ENCODE data around the gene ENOX1. TPM values are rescaled to one million over a fixed set of nuclear protein-coding genes. Genes with fewer than 3 reads are reported as not detected.

The ENOX1 gene
- total RNA-seq, 1 donor from 2014 or later = 8.7 TPM

DNA sequence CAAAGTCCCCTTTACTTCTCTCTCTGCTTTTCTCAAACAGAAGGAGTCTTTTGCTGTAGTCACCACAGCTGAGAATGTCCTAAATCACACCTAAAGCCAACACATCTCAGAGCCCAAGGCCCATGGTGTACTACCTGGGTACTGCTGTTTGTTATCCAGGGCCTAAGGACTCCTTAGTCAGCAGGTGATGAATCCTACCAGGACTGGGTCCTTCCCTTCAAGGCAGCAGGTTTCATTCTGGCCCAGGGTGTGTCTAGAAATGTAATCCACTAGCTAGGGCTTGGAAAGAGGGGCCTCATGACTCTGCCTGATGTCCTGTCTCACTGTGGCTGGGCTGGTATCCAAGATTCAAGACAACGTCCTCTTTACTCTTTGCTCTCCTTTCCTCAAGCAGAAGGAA, 36.2 kb upstream of the ENOX1 start:
- Mint-ChIP-seq H3K4me1 (ENCODE audit: low read depth, unreplicated experiment) (no peaks in the 10 kb centered on the region), H3K27ac (ENCODE audit: unreplicated experiment) (no peak overlapping the region), H3K4me3 (ENCODE audit: unreplicated experiment) (no peak overlapping the region), H3K36me3 (ENCODE audit: unreplicated experiment) (no peaks in the 10 kb centered on the region), H3K27me3 (ENCODE audit: unreplicated experiment) (peaks cover 1% of the 10 kb centered on the region), H3K9me3 (ENCODE audit: unreplicated experiment) (peaks cover 2% of the 10 kb centered on the region)
- TF ChIP-seq CTCF (IDR thresholded peaks at IDR 0.05; ENCODE audit: partially characterized antibody, unreplicated experiment) = no peak
- no peak for DNase-seq

GRCh38 chr13:43816401-43816889, 29.7 kb upstream of the ENOX1 start:
- Mint-ChIP-seq H3K27ac (ENCODE audit: unreplicated experiment) (no peak overlapping the region), H3K36me3 (ENCODE audit: unreplicated experiment) (no peaks in the 10 kb centered on the region), H3K27me3 (ENCODE audit: unreplicated experiment) (no peaks in the 10 kb centered on the region), H3K9me3 (ENCODE audit: unreplicated experiment) (no peaks in the 10 kb centered on the region), H3K4me3 (ENCODE audit: unreplicated experiment) (no peak overlapping the region), H3K4me1 (ENCODE audit: low read depth, unreplicated experiment) (no peaks in the 10 kb centered on the region)
- TF ChIP-seq CTCF (IDR thresholded peaks at IDR 0.05; ENCODE audit: partially characterized antibody, unreplicated experiment) = no peak
- DNase-seq = no peak

GRCh38 chr13:43815204-43815603, 28.4 kb upstream of the ENOX1 start:
- TF ChIP-seq CTCF (IDR thresholded peaks at IDR 0.05; ENCODE audit: partially characterized antibody, unreplicated experiment) = no peak
- Mint-ChIP-seq H3K4me3 (ENCODE audit: unreplicated experiment) (no peak overlapping the region), H3K27ac (ENCODE audit: unreplicated experiment) (no peak overlapping the region), H3K9me3 (ENCODE audit: unreplicated experiment) (no peaks in the 10 kb centered on the region), H3K27me3 (ENCODE audit: unreplicated experiment) (no peaks in the 10 kb centered on the region), H3K36me3 (ENCODE audit: unreplicated experiment) (no peaks in the 10 kb centered on the region), H3K4me1 (ENCODE audit: low read depth, unreplicated experiment) (no peaks in the 10 kb centered on the region)
- DNase-seq = no peak

DNA sequence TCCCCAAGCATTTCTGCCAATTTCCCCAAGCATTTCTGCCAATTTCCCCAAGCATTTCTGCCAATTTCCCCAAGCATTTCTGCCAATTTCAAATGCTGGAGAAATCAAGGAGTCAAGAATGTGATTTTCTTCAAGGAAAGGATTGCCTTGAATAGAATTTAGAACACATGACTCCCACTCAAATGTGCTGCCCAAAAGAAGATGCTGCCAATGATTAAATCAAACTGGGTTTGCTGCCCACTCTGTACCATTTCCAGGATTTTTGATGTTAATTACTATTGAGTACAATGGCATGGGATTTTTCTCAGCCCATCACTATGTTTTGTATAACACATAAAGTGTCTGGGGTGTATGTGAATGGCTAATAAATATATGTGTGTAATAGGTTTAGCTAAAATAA, 21.9 kb upstream of the ENOX1 start:
- no peak for DNase-seq
- H3K27ac Mint-ChIP-seq (ENCODE audit: unreplicated experiment) = no peak overlapping the region
- no peaks in the 10 kb centered on the region for H3K27me3 Mint-ChIP-seq (ENCODE audit: unreplicated experiment)
- H3K36me3 Mint-ChIP-seq (ENCODE audit: unreplicated experiment) = no peaks in the 10 kb centered on the region
- no peaks in the 10 kb centered on the region for H3K9me3 Mint-ChIP-seq (ENCODE audit: unreplicated experiment)
- H3K4me3 Mint-ChIP-seq (ENCODE audit: unreplicated experiment) = no peak overlapping the region
- no peak for TF ChIP-seq CTCF (IDR thresholded peaks at IDR 0.05; ENCODE audit: partially characterized antibody, unreplicated experiment)
- peaks cover 7% of the 10 kb centered on the region for H3K4me1 Mint-ChIP-seq (ENCODE audit: low read depth, unreplicated experiment)

DNA sequence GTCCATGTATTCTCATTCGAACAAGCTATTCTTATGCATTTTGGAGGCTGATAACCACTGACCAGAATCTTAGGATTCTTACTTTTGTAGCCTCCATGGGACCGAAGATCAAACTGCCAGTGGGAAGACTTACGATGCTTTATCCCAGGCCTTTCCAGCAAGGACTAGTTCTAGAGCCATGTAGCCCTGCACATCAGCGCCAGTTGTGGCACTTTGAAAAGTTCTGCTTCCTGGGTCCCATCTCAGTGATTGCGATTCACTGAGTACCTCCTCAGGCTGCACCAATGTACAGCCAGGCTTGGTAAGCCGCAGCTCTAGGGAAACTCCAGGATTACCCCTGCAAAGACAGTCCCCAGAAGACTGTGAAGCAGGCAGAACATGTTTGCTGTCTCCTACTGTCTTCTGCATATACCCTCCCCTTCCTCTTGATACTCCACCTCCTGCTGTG, 18.9 kb upstream of the ENOX1 start:
- Mint-ChIP-seq H3K36me3 (ENCODE audit: unreplicated experiment) (no peaks in the 10 kb centered on the region), H3K4me1 (ENCODE audit: low read depth, unreplicated experiment) (peaks cover 7% of the 10 kb centered on the region), H3K9me3 (ENCODE audit: unreplicated experiment) (no peaks in the 10 kb centered on the region), H3K4me3 (ENCODE audit: unreplicated experiment) (no peak overlapping the region), H3K27me3 (ENCODE audit: unreplicated experiment) (no peaks in the 10 kb centered on the region), H3K27ac (ENCODE audit: unreplicated experiment) (no peak overlapping the region)
- TF ChIP-seq CTCF (IDR thresholded peaks at IDR 0.05; ENCODE audit: partially characterized antibody, unreplicated experiment) = no peak
- no peak for DNase-seq
